Renal cortex interstitium (tissue), 15 donors: ENCODE results near the gene PCDHGB7. TPM values are rescaled to one million over a fixed set of nuclear protein-coding genes. Genes with fewer than 3 reads are reported as not detected.
"Not testable (repeated sequence)": the region's sequence is repeated elsewhere in the genome, so short reads cannot be mapped to it uniquely, and the experiment has no call there.

Experiments
- DNase-seq, 11 donors: peaks; one replicate each; pipeline ENCODE4 v3.0.0-alpha.2; 2013; ENCODE audit warnings: low read depth in 9 of 11, low spot score in 4 of 11; ENCODE audit errors: extremely low read depth in 1 of 11
- long read RNA-seq, 16 experiments: transcript quantifications; one replicate each; lab custom pipeline, GENCODE V29; 2026
- polyA plus RNA-seq, 3 donors: library from polyadenylated mRNA; unstranded; fragments of 120-200 nt; gene quantifications; one replicate each; pipeline ENCODE4 v1.2.1, GENCODE V29; 2013; ENCODE audit not compliant: insufficient read length in 3 of 3

Gene PCDHGB7
- 10 to 100 TPM; 15.2 to 16.6 (median 15.7) TPM for polyA plus RNA-seq
- long read RNA-seq, donor 1, full-length matches to known transcripts: 8 of 8 reads
- long read RNA-seq, donor 1, partial matches to known transcripts: 0 of 8 reads
- long read RNA-seq, donor 1, other reads (novel, unspliced or antisense): 0 of 8 reads
- long read RNA-seq, donor 2, full-length matches to known transcripts: 9 of 9 reads
- long read RNA-seq, donor 2, partial matches to known transcripts: 0 of 9 reads
- long read RNA-seq, donor 2, other reads (novel, unspliced or antisense): 0 of 9 reads
- long read RNA-seq, donor 3, full-length matches to known transcripts: 10 of 10 reads
- long read RNA-seq, donor 3, partial matches to known transcripts: 0 of 10 reads
- long read RNA-seq, donor 3, other reads (novel, unspliced or antisense): 0 of 10 reads
- long read RNA-seq, donor 4, full-length matches to known transcripts: 3 of 3 reads
- long read RNA-seq, donor 4, partial matches to known transcripts: 0 of 3 reads
- long read RNA-seq, donor 4, other reads (novel, unspliced or antisense): 0 of 3 reads
- long read RNA-seq, donor 5: 0 reads
- long read RNA-seq, donor 6, full-length matches to known transcripts: 2 of 2 reads
- long read RNA-seq, donor 6, partial matches to known transcripts: 0 of 2 reads
- long read RNA-seq, donor 6, other reads (novel, unspliced or antisense): 0 of 2 reads
- long read RNA-seq, donor 7, transcript PCDHGB7-202 (1 exons, 2,785 nt): major isoform, 8 of 8 reads
- long read RNA-seq, donor 7, partial matches to known transcripts: 0 of 8 reads
- long read RNA-seq, donor 7, other reads (novel, unspliced or antisense): 0 of 8 reads
- long read RNA-seq, donor 8: 0 reads
- long read RNA-seq, donor 9, full-length matches to known transcripts: 6 of 6 reads
- long read RNA-seq, donor 9, partial matches to known transcripts: 0 of 6 reads
- long read RNA-seq, donor 9, other reads (novel, unspliced or antisense): 0 of 6 reads
- long read RNA-seq, donor 10, full-length matches to known transcripts: 6 of 6 reads
- long read RNA-seq, donor 10, partial matches to known transcripts: 0 of 6 reads
- long read RNA-seq, donor 10, other reads (novel, unspliced or antisense): 0 of 6 reads
- long read RNA-seq, donor 11, full-length matches to known transcripts: 5 of 5 reads
- long read RNA-seq, donor 11, partial matches to known transcripts: 0 of 5 reads
- long read RNA-seq, donor 11, other reads (novel, unspliced or antisense): 0 of 5 reads
- long read RNA-seq, donor 12, full-length matches to known transcripts: 3 of 3 reads
- long read RNA-seq, donor 12, partial matches to known transcripts: 0 of 3 reads
- long read RNA-seq, donor 12, other reads (novel, unspliced or antisense): 0 of 3 reads
- long read RNA-seq, donor 13: 0 reads
- long read RNA-seq, donor 14, partial matches to known transcripts: 0 of 4 reads
- long read RNA-seq, donor 14, other reads (novel, unspliced or antisense): 0 of 4 reads
- long read RNA-seq, donor 15, full-length matches to known transcripts: 2 of 2 reads
- long read RNA-seq, donor 15, partial matches to known transcripts: 0 of 2 reads
- long read RNA-seq, donor 15, other reads (novel, unspliced or antisense): 0 of 2 reads
- long read RNA-seq, donor 16, full-length matches to known transcripts: 13 of 13 reads
- long read RNA-seq, donor 16, partial matches to known transcripts: 0 of 13 reads
- long read RNA-seq, donor 16, other reads (novel, unspliced or antisense): 0 of 13 reads

GRCh38 chr5:141417494-141418172 lies at the start of gene PCDHGB7:
Gene PCDHGB7, plus strand, starts transcription at chr5:141417677. Its CDS starts 183 bp downstream, at chr5:141417860.
- DNase-seq: peak in 7 of 11 donors; percentile 33 to 56 (median 47)

- no peak for DNase-seq
Measured at GRCh38 chr5:141369994-141370848, 47.3 kb upstream of the PCDHGB7 start, which contains the start of gene PCDHGB3. Gene PCDHGB3, plus strand, starts transcription at chr5:141370242. Its CDS starts 153 bp downstream, at chr5:141370395.

- DNase-seq: no peak
Measured at GRCh38 chr5:141371572-141372475, 45.7 kb upstream of the PCDHGB7 start.

GRCh38 chr5:141373673-141374317 lies 43.7 kb upstream of the PCDHGB7 start, which contains the start of gene PCDHGA6:
Gene PCDHGA6, plus strand, starts transcription at chr5:141373891. Its CDS starts 193 bp downstream, at chr5:141374084.
- no peak for DNase-seq

- no peak for DNase-seq
Measured at GRCh38 chr5:141374627-141375026, 42.9 kb upstream of the PCDHGB7 start.

GRCh38 chr5:141375444-141376155 lies 41.9 kb upstream of the PCDHGB7 start:
- not testable (repeated sequence) for DNase-seq

GRCh38 chr5:141382469-141383294 lies 34.8 kb upstream of the PCDHGB7 start, which contains the start of gene PCDHGA7:
Gene PCDHGA7, plus strand, starts transcription at chr5:141382742. Its CDS starts 158 bp downstream, at chr5:141382900.
- DNase-seq: no peak

- DNase-seq: no peak
Measured at GRCh38 chr5:141383345-141383744, 34.1 kb upstream of the PCDHGB7 start.

- DNase-seq: no peak
Measured at GRCh38 chr5:141384471-141385267, 32.8 kb upstream of the PCDHGB7 start.

GRCh38 chr5:141387557-141388311 lies 29.7 kb upstream of the PCDHGB7 start, which contains the start of gene PCDHGB4:
Gene PCDHGB4, plus strand, starts transcription at chr5:141387698. Its CDS starts 187 bp downstream, at chr5:141387885.
- DNase-seq: not testable (repeated sequence)

- no peak for DNase-seq
Measured at GRCh38 chr5:141388661-141389060, 28.8 kb upstream of the PCDHGB7 start.
